ENCODE measurements around the gene PRSS57. TPM values are rescaled to one million over a fixed set of nuclear protein-coding genes. Genes with fewer than 3 reads are reported as not detected.

PRSS57 gene
- total and polyA plus RNA-seq, 2 of the 4 experiments (the other 2 are of a cell fraction): not detected

DNA sequence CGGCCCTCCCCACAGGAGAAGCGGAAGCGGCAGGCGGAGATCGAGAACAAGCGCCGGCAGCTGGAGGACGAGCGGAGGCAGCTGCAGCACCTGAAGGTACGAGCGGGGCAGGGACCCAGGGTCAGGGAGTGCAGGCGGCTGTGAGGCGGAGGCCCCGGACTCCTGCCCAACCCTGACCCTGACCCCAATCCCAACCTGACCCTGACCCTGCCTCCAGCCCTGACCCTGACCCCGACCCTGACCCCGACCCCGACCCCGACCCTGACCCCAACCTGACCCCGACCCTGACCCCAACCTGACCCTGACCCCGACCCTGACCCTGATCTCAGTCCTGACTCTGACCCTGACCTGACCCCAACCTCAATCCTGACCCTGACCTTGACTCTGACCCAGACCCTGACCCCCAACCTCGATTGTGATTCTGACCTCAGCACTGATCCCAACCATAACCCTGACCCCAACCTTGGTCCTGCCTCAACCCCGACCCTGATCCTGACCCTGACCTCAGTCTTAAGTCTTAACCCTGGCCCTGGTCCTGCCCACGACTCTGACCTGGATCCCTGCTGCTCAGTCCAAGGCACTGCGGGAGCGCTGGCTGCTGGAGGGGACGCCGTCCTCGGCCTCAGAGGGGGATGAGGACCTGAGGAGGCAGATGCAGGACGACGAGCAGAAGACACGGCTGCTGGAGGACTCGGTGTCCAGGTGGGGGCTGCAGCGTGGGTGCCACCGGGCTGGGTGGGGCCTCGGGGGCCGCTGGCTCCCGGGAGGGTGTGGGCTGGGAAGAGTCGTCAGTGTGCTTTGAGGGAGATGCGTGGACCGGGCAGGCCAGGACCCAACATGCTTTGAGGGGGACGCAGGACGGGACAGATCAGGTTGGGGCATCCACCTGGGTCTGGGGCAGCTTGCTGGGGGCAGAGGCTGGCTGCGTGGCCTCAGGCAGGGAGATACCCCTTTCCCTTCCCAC, 32.0 kb upstream of the PRSS57 start:
- H4K91ac ChIP-seq (ENCODE audit: insufficient read depth, low read depth, low read length): no peak overlapping the region
- ATAC-seq (ENCODE audit: low read depth): peak; percentile 59
- no peak overlapping the region for H3K18ac ChIP-seq (ENCODE audit: low read depth, low read length)
- no peak overlapping the region for H3K27ac ChIP-seq (ENCODE audit: insufficient read depth, low read length)
- no peaks in the 10 kb centered on the region for H4K20me1 ChIP-seq (ENCODE audit: insufficient read depth, low read length)
- H4K8ac ChIP-seq (ENCODE audit: low read depth in 2 of 2, low read length in 2 of 2): no peak overlapping the region
- POLR2A ChIA-PET (ENCODE audit: unreplicated experiment): no interaction called here
- H3K9me1 ChIP-seq (ENCODE audit: insufficient read depth, low read length): no peaks in the 10 kb centered on the region
- no peak overlapping the region for H2AK5ac ChIP-seq (ENCODE audit: low read depth, low read length)
- CTCF ChIA-PET: no interaction called here
- no peak for TF ChIP-seq NFE2L2 (IDR thresholded peaks at IDR 0.05; ENCODE audit: low read depth, low read length)
- TF ChIP-seq, protein P1, sequence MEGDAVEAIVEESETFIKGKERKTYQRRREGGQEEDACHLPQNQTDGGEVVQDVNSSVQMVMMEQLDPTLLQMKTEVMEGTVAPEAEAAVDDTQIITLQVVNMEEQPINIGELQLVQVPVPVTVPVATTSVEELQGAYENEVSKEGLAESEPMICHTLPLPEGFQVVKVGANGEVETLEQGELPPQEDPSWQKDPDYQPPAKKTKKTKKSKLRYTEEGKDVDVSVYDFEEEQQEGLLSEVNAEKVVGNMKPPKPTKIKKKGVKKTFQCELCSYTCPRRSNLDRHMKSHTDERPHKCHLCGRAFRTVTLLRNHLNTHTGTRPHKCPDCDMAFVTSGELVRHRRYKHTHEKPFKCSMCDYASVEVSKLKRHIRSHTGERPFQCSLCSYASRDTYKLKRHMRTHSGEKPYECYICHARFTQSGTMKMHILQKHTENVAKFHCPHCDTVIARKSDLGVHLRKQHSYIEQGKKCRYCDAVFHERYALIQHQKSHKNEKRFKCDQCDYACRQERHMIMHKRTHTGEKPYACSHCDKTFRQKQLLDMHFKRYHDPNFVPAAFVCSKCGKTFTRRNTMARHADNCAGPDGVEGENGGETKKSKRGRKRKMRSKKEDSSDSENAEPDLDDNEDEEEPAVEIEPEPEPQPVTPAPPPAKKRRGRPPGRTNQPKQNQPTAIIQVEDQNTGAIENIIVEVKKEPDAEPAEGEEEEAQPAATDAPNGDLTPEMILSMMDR (conservative IDR thresholded peaks at IDR 0.05; ENCODE audit: low read depth, low read length): no peak
- TF ChIP-seq RCOR1 (IDR thresholded peaks at IDR 0.05; ENCODE audit: insufficient replicate concordance, low read length): no peak
- TF ChIP-seq, protein P2, sequence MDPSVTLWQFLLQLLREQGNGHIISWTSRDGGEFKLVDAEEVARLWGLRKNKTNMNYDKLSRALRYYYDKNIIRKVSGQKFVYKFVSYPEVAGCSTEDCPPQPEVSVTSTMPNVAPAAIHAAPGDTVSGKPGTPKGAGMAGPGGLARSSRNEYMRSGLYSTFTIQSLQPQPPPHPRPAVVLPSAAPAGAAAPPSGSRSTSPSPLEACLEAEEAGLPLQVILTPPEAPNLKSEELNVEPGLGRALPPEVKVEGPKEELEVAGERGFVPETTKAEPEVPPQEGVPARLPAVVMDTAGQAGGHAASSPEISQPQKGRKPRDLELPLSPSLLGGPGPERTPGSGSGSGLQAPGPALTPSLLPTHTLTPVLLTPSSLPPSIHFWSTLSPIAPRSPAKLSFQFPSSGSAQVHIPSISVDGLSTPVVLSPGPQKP (IDR thresholded peaks at IDR 0.05; ENCODE audit: borderline replicate concordance, low read depth, low read length): no peak
- TF ChIP-seq MXI1 (IDR thresholded peaks at IDR 0.05; ENCODE audit: borderline replicate concordance, low read depth, low read length): no peak
- no peak for TF ChIP-seq FOS (IDR thresholded peaks at IDR 0.05; ENCODE audit: low read depth, low read length)
- no peak for TF ChIP-seq BHLHE40 (IDR thresholded peaks at IDR 0.05; ENCODE audit: low read depth, low read length)
- TF ChIP-seq MAFK (IDR thresholded peaks at IDR 0.05; ENCODE audit: low read depth, low read length): no peak
- TF ChIP-seq SMC3 (IDR thresholded peaks at IDR 0.05; ENCODE audit: low read depth, low read length): no peak
- no peak for TF ChIP-seq RFX5 (IDR thresholded peaks at IDR 0.05; ENCODE audit: low read depth, low read length)
- no peak for TF ChIP-seq MAZ (IDR thresholded peaks at IDR 0.05; ENCODE audit: borderline replicate concordance, low read depth, low read length)
- TF ChIP-seq, protein P3, sequence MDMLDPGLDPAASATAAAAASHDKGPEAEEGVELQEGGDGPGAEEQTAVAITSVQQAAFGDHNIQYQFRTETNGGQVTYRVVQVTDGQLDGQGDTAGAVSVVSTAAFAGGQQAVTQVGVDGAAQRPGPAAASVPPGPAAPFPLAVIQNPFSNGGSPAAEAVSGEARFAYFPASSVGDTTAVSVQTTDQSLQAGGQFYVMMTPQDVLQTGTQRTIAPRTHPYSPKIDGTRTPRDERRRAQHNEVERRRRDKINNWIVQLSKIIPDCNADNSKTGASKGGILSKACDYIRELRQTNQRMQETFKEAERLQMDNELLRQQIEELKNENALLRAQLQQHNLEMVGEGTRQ (IDR thresholded peaks at IDR 0.05; ENCODE audit: low read depth, low read length): no peak
- H3K4me1 ChIP-seq (ENCODE audit: control insufficient read depth, insufficient read depth, low read length): no peaks in the 10 kb centered on the region
- H3K36me3 ChIP-seq (ENCODE audit: control insufficient read depth, insufficient read depth, low read length): peaks cover 16% of the 10 kb centered on the region
- no peaks in the 10 kb centered on the region for H3K9me3 ChIP-seq (ENCODE audit: control insufficient read depth, insufficient read depth, low read length)
- H3K4me2 ChIP-seq (ENCODE audit: low read depth, low read length): no peak overlapping the region
- H2BK5ac ChIP-seq (ENCODE audit: low read depth, low read length, poor library complexity, severe bottlenecking): no peak overlapping the region
- in situ Hi-C loops (cut with MboI; ENCODE audit: low sequenced_read_pairs): no loop called here
- H3K9ac ChIP-seq (ENCODE audit: low read depth, low read length): no peak overlapping the region
- no peak overlapping the region for H3K4me3 ChIP-seq (ENCODE audit: insufficient read depth, low read depth, low read length)
- H2AFZ ChIP-seq (replicated peaks; ENCODE audit: low read length, poor library complexity): no peak overlapping the region
- no peak overlapping the region for H3K23ac ChIP-seq (ENCODE audit: low read depth, low read length)
- H2BK20ac ChIP-seq (ENCODE audit: low read depth, low read length): no peak overlapping the region
- 78% methylated on average over 36 of the region's 43 CpGs; no CpG with 5 or more reads in 1 of the 2 experiments for WGBS, 2 experiments (ENCODE audit: extremely low coverage in 2 of 2, insufficient read length in 1 of 2)
- H3K56ac ChIP-seq (ENCODE audit: extremely low read depth, insufficient read depth, low read length): no peak overlapping the region
- H4K5ac ChIP-seq (ENCODE audit: low read depth, low read length): no peak overlapping the region
- intact Hi-C loops (cut with micrococcal nuclease): no loop called here
- no peak overlapping the region for H2AK9ac ChIP-seq (replicated peaks; ENCODE audit: low read depth, low read length, poor library complexity)
- dilution Hi-C loops (cut with HindIII; ENCODE audit: low sequenced_read_pairs, unreplicated experiment): no loop called here
- H3K79me1 ChIP-seq (ENCODE audit: low read depth in 1 of 2, low read length in 2 of 2): no peaks in the 10 kb centered on the region
- no peak overlapping the region for H3K14ac ChIP-seq (replicated peaks; ENCODE audit: low read depth, low read length)
- no peaks in the 10 kb centered on the region for H3K27me3 ChIP-seq (ENCODE audit: control insufficient read depth, insufficient read depth, low read length)
- DNase-seq: no peak
- H2BK120ac ChIP-seq (ENCODE audit: low read depth, low read length): no peak overlapping the region
- no TSS peak for BruUV-seq (replicated peaks)
- no peak overlapping the region for H2BK15ac ChIP-seq (ENCODE audit: low read depth, low read length)
- no peak overlapping the region for H3K4ac ChIP-seq (ENCODE audit: low read depth, low read length)

Measured in IMR-90 (cell line).